Neural progenitor cell (in vitro differentiated cells): ENCODE data around the gene TP53BP2. TPM values are rescaled to one million over a fixed set of nuclear protein-coding genes. Genes with fewer than 3 reads are reported as not detected.

ENCODE experiments used
- DNase-seq: peaks from one replicate; pipeline ENCODE4 v3.0.0-alpha.2; 2016; ENCODE audit warnings: low spot score
- H2AFZ ChIP-seq: fragments of 200-600 bp; sonication (generic); replicated peaks from 2 replicates; pipeline ENCODE4 v1.6.1; 2016; ENCODE audit warnings: antibody characterized with exemption
- H3F3A ChIP-seq: fragments of 200-600 bp; sonication (generic); 2 replicates; pipeline ENCODE4 v1.6.1; 2016; ENCODE audit warnings: antibody characterized with exemption, low read depth
- H3K27ac ChIP-seq: fragments of 200-600 bp; sonication (generic); 2 replicates; pipeline ENCODE4 v1.5.1; 2016; ENCODE audit warnings: mild to moderate bottlenecking
- H3K27me3 ChIP-seq: fragments of 200-600 bp; sonication (generic); 2 replicates; pipeline ENCODE4 v1.6.1; 2016; ENCODE audit warnings: mild to moderate bottlenecking, moderate library complexity
- H3K36me3 ChIP-seq: fragments of 200-600 bp; sonication (generic); 2 replicates; pipeline ENCODE4 v1.5.1; 2016
- H3K4me1 ChIP-seq: fragments of 200-600 bp; sonication (generic); 2 replicates; pipeline ENCODE4 v1.6.1; 2016; ENCODE audit warnings: mixed run types
- H3K4me2 ChIP-seq: fragments of 200-600 bp; sonication (generic); 2 replicates; pipeline ENCODE4 v1.6.1; 2016
- H3K4me3 ChIP-seq: fragments of 200-600 bp; sonication (generic); 2 replicates; pipeline ENCODE4 v1.5.1; 2016
- H3K79me2 ChIP-seq: fragments of 200-600 bp; sonication (generic); 2 replicates; pipeline ENCODE4 v1.6.1; 2016; ENCODE audit warnings: low read depth
- H3K9ac ChIP-seq: fragments of 200-600 bp; sonication (generic); 2 replicates; pipeline ENCODE4 v1.6.1; 2016
- H3K9me3 ChIP-seq: fragments of 200-600 bp; sonication (generic); 2 replicates; pipeline ENCODE4 v1.5.1; 2016; ENCODE audit warnings: low read depth
- H4K20me1 ChIP-seq: fragments of 200-600 bp; sonication (generic); 2 replicates; pipeline ENCODE4 v1.6.1; 2016; ENCODE audit warnings: low read depth
- H3K27ac Mint-ChIP-seq: 3 replicates; pipeline ENCODE4 v1.8.0; 2021; ENCODE audit warnings: mixed read lengths
- H3K27me3 Mint-ChIP-seq: 2 replicates; pipeline ENCODE4 v1.8.0; 2022; ENCODE audit warnings: low read depth, mild to moderate bottlenecking, inconsistent platforms, moderate library complexity, mixed read lengths; ENCODE audit not compliant: insufficient read depth
- H3K36me3 Mint-ChIP-seq: 3 replicates; pipeline ENCODE4 v1.8.0; 2021; ENCODE audit warnings: mixed read lengths
- H3K4me1 Mint-ChIP-seq: 3 replicates; pipeline ENCODE4 v1.8.0; 2021; ENCODE audit warnings: mixed read lengths
- H3K4me3 Mint-ChIP-seq: 3 replicates; pipeline ENCODE4 v1.8.0; 2021; ENCODE audit warnings: mild to moderate bottlenecking, moderate library complexity, mixed read lengths
- H3K9me3 Mint-ChIP-seq: 3 replicates; pipeline ENCODE4 v1.8.0; 2020; ENCODE audit warnings: mixed read lengths
- CTCF ChIP-seq: fragments of 200-600 bp; sonication (generic); IDR thresholded peaks from 2 replicates; pipeline ENCODE4 v1.5.1; 2017; ENCODE audit warnings: antibody characterized with exemption, mild to moderate bottlenecking
- EZH2 ChIP-seq: fragments of 200-600 bp; sonication (generic); IDR thresholded peaks from 2 replicates; pipeline ENCODE4 v1.6.1; 2017; ENCODE audit warnings: antibody characterized with exemption, mild to moderate bottlenecking, moderate library complexity
- EZH2phosphoT487 ChIP-seq: fragments of 200-600 bp; sonication (generic); IDR thresholded peaks from 2 replicates; pipeline ENCODE4 v1.6.1; 2017; ENCODE audit warnings: antibody characterized with exemption
- total RNA-seq: library from RNA; depleted of rRNA; stranded (reverse); fragments of >200 nt; gene quantifications from 2 replicates; pipeline ENCODE4 v1.2.3, GENCODE V29; 2015; ENCODE audit warnings: low replicate concordance

TP53BP2 gene
- total RNA-seq, 1 donor from 2014 or later = 56.3 TPM

GRCh38 chr1:223877804-223878203 is 32.1 kb upstream of the TP53BP2 start:
- Histone ChIP-seq H3K27ac (no peak overlapping the region), H3K4me1 (peaks cover 2% of the 10 kb centered on the region), H3F3A (peaks cover 1% of the 10 kb centered on the region), H3K9ac (no peak overlapping the region), H2AFZ (no peak overlapping the region), H3K36me3 (no peaks in the 10 kb centered on the region), H3K9me3 (no peaks in the 10 kb centered on the region), H3K79me2 (no peaks in the 10 kb centered on the region), H4K20me1 (no peaks in the 10 kb centered on the region), H3K4me2 (no peak overlapping the region), H3K4me3 (no peak overlapping the region), H3K27me3 (no peaks in the 10 kb centered on the region)
- TF ChIP-seq EZH2phosphoT487 = no peak
- TF ChIP-seq EZH2 = no peak
- no peak for TF ChIP-seq CTCF
- H3K27ac Mint-ChIP-seq = no peak overlapping the region
- H3K9me3 Mint-ChIP-seq = peaks cover 5% of the 10 kb centered on the region
- no peak overlapping the region for H3K4me3 Mint-ChIP-seq
- peaks cover 2% of the 10 kb centered on the region for H3K27me3 Mint-ChIP-seq
- no peak for DNase-seq
- no peaks in the 10 kb centered on the region for H3K36me3 Mint-ChIP-seq
- H3K4me1 Mint-ChIP-seq = no peaks in the 10 kb centered on the region

GRCh38 chr1:223876590-223876989 is 30.8 kb upstream of the TP53BP2 start:
- no peaks in the 10 kb centered on the region for H3K4me1 Mint-ChIP-seq
- peaks cover 5% of the 10 kb centered on the region for H3K9me3 Mint-ChIP-seq
- no peak overlapping the region for H3K27ac Mint-ChIP-seq
- Histone ChIP-seq H2AFZ (no peak overlapping the region), H3K4me3 (no peak overlapping the region), H3K4me1 (peaks cover 7% of the 10 kb centered on the region), H3K9ac (no peak overlapping the region), H3K9me3 (no peaks in the 10 kb centered on the region), H3K27me3 (no peaks in the 10 kb centered on the region), H3K36me3 (no peaks in the 10 kb centered on the region), H3K27ac (no peak overlapping the region), H3K4me2 (no peak overlapping the region), H3K79me2 (no peaks in the 10 kb centered on the region), H4K20me1 (no peaks in the 10 kb centered on the region), H3F3A (peaks cover 12% of the 10 kb centered on the region)
- TF ChIP-seq EZH2 (no peak), CTCF (no peak), EZH2phosphoT487 (no peak)
- peaks cover 2% of the 10 kb centered on the region for H3K27me3 Mint-ChIP-seq
- no peaks in the 10 kb centered on the region for H3K36me3 Mint-ChIP-seq
- H3K4me3 Mint-ChIP-seq = no peak overlapping the region
- DNase-seq = no peak

- Mint-ChIP-seq H3K4me3 (no peak overlapping the region), H3K27me3 (peaks cover 2% of the 10 kb centered on the region), H3K36me3 (no peaks in the 10 kb centered on the region), H3K4me1 (peaks cover 9% of the 10 kb centered on the region), H3K27ac (no peak overlapping the region), H3K9me3 (peaks cover 6% of the 10 kb centered on the region)
- no peak for DNase-seq
- no peaks in the 10 kb centered on the region for H3K9me3 ChIP-seq
- H3K4me1 ChIP-seq = peaks cover 23% of the 10 kb centered on the region
- peaks cover 12% of the 10 kb centered on the region for H3F3A ChIP-seq
- no peaks in the 10 kb centered on the region for H3K79me2 ChIP-seq
- TF ChIP-seq EZH2phosphoT487 (no peak), EZH2 (no peak), CTCF (no peak)
- no peaks in the 10 kb centered on the region for H4K20me1 ChIP-seq
- H3K27me3 ChIP-seq = no peaks in the 10 kb centered on the region
- H2AFZ ChIP-seq = no peak overlapping the region
- no peak overlapping the region for H3K4me3 ChIP-seq
- H3K9ac ChIP-seq = no peak overlapping the region
- H3K27ac ChIP-seq = no peak overlapping the region
- no peaks in the 10 kb centered on the region for H3K36me3 ChIP-seq
- H3K4me2 ChIP-seq = no peak overlapping the region
Measured at GRCh38 chr1:223873044-223873443, 27.3 kb upstream of the TP53BP2 start.
